NCI-H128 (cell line): ENCODE data around the gene AIG1.
"Not testable (repeated sequence)": the region's sequence is repeated elsewhere in the genome, so short reads cannot be mapped to it uniquely, and the experiment has no call there.

Experiments
- DNase-seq: peaks from one replicate; lab custom pipeline; 2025; ENCODE audit not compliant: unreplicated experiment; lab: John Stamatoyannopoulos, UW

Gene AIG1

GRCh38 chr6:143055891-143056290 lies 4.8 kb upstream of the AIG1 start:
- no peak for DNase-seq

- DNase-seq: no peak
These were observed 1.7 kb upstream of the AIG1 start for GRCh38 chr6:143058987-143059386.

DNA sequence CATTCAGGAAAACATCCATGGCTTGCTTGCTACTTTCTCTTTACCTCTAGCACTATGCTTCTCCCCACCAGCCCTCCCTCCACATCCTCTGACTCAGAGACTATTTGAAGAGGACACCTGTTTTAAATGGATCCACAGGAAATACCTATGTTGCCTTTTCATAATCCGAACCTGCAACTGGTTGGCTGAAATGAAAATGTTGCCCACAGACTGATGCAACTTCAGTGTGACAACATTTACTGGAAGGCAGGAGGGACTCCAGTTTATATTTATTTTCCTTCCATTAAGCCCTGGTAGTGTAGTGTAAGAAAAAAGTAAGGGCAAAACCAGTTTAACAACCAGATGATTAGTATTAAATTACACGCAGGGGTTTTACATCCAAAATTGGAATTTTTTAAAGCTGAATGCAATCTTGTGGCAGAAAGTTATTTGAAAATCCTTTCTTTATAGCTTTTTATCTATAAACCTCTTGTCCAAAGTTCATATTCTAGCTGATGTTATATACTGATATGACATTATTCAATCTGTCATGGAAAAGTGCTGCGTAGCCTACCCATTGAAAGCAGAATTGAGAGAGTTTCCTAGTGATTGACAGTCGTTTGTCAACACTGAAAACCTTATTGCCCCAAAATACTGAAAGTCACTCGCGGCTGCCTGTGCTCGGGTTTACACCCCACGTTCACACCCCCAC lies 881 bp upstream of the AIG1 start:
- DNase-seq: no peak

DNA sequence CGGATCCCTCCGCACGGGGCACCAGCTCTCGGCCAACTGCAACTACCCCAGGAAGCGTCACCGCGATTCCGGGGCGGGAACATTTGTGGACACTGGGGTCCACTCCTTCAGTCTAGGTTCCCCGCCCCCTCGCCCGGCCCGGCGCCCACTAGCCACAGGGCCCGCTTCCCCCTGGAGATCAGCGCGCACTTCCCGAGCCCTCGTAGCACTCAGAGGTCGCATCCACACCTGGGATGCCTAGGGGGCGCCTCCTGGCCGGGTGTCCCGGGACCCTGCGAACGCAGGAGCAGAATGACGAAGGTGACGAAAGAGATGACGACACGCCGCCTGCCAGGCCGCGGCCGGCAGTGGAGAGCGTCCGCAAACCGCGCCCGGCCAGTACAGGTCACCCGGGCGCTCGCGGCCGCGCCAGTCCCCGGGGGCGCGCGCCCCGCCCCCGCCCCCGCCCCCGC lies 309 bp upstream of the AIG1 start:
- peak; percentile 10 for DNase-seq

DNA sequence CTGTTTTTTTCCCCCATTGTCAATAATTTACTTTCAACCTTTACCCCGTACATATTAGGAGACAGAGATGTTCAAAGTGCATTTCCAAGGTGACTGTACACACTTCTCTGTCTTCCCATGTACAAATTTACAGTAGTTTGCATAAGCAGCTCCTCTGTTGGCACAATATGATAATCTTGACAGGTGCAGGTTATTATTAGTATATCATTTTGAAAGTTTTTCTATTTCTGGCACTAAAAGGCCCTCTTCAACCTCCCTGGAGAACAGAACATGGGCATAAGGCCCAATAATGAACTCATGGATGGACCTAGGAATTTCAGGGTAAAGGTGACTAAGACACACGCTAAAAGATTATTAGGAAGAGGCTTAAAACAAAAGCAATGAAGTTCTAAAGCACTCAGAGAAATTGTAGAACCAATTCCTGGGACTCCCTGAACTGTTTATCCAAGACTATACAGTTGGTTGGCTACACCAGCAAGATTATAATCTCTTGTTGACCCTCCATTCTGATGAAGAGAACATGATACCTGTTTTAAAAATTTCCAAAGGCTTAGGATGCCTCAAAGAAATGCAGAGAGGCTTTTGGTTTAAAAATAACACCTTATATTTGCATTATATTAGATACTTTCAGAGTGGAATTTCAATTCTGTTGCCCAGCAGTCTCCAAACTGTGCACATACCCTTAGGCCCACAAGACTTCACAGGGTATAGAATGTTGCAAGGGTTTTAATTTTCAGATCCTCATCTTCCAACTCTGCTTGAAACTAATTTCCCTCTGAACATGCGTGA lies 1.1 kb downstream of the AIG1 start:
- no peak for DNase-seq

GRCh38 chr6:143062551-143062950 lies 1.9 kb downstream of the AIG1 start:
- no peak for DNase-seq

DNA sequence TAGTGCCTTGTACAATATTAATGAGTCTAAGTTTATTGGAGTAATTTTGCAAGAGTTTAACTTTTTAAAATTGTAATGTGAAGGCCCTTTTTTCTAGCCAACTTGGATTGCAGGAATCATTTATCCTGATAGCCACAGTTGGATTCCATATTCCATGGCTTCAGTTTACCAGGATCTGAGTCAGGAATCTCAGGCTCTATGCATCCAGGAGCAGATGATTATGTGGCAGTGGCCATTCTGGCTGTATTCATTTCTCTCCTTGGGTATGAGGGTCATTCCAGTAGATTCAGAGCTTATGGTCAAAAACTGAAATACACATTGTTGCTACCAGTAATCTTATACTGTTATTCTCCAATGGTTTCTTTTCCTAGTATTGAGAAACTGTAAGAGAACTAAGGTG lies 2.9 kb downstream of the AIG1 start:
- no peak for DNase-seq

DNA sequence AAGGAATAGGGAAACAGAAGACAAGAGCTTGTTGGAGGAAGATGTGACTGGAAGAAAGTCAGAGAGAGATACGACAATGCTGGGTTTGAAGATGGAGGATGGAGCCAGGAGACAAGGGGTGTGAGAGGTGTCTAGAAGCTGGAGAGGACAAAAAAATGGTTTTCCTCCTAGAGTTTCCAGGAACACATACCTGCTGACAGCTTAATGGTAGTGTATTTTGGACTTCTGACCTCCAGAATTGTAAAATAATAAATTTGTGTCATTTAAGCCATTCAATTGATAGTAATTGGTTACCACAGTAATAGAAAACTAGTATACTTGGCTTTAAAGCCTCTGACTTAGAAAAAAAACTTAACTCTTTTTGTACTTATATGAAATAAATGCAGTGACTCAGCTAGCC lies 3.6 kb downstream of the AIG1 start:
- no peak for DNase-seq

- DNase-seq: no peak
These were observed 4.4 kb downstream of the AIG1 start for GRCh38 chr6:143064951-143065683.

GRCh38 chr6:143068001-143068400 lies 7.3 kb downstream of the AIG1 start:
- DNase-seq: no peak

DNA sequence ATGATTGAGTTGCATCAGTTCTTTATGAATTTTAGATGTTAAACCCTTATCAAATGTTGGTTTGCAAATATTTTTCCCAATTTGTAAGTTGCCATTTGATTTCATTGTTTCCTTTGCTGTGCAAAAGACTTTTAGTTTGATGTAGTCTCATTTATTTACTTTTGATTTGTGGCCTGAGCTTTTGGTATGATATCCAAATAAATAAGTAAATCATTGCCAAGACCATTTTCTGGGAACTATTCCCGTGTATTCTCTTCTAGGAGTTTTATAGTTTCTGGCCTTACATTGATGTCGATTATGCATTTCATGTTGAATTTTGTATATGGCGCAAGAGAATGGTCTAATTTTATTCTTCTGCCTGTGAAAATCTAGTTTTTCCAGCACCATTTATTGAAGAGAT lies 13.4 kb downstream of the AIG1 start:
- DNase-seq: no peak

DNA sequence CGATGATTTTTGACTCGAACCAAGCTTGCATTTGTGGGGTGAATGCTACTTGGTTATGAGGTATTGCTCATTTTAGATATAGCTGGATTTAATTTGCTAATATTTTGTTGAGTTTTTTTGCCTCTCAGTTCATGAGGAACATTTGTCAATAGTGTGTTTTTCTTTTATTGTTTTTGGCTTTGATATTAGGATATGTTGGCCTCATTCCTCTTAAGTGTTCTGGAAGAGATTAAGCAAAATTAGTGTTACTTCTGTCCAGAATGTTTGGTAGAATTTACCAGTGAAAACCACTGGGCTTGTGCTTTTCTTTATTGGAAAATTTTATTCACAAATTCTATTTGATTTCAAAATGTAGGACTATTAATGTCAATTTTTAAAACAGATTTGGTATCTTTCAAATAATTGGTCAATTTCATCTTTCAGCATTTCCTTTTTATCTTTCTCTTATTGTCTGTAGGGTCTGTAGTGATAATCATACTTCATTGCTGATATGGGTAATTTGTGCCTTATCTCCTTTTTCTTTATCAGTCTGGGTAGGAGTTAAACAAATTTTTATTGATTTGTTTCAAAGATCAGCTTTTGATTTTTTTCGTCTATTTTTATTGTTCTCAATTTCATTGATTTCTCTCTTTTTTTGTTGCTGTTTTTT lies 14.1 kb downstream of the AIG1 start:
- DNase-seq: no peak

DNA sequence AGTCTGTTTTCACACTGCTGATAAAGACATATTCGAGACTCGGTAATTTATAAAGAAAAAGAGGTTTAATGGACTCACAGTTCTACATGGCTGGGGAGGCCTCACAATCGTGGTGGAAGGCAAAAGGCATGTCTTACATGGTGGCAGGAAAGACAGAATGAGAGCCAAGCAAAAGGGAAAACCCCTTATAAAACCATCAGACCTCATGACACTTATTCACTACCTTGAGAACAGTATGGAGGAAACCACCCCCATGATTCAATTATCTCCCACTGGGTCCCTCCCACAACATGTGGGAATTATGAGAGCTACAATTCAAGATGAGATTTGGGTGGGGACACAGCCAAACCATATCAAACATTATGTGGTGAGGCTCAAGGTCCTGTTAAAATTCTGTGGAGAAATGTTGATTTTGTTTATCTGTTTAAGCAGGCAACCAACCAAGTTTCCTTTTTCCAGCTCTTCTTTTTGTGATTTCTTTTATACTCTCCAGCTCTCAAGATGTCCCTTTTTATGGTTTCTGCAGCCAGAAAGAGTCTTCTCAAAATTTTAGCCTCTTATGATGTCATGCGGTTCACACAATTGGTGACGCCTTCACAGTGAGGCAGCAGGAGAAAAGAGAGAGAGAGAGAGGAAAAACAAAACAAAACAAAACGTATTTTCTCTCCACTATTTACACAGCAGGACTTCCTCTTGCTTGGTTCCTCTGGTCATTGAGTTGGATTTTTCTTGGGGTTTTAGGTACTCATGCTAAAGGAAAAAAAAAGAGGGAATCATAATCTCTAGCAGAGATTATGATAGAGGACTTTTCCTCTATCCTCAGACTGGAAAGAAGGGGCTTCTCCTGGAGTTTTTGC lies 18.0 kb downstream of the AIG1 start:
- DNase-seq: no peak

DNA sequence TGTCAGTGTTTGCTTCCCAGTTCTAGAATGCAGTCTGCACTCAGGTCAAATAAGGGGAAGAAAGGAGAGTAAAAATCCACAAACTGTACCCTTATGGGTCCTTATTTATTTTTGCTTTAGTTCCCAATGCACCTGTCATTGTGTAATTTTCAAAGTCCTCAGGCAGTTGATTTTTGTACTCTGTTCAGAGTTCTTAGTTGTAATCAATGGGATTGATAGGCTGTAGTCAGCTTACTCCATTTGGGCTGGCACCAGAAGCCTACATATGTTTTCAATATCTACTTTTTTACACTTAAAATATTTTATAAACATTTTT lies 18.6 kb downstream of the AIG1 start:
- no peak for DNase-seq

DNA sequence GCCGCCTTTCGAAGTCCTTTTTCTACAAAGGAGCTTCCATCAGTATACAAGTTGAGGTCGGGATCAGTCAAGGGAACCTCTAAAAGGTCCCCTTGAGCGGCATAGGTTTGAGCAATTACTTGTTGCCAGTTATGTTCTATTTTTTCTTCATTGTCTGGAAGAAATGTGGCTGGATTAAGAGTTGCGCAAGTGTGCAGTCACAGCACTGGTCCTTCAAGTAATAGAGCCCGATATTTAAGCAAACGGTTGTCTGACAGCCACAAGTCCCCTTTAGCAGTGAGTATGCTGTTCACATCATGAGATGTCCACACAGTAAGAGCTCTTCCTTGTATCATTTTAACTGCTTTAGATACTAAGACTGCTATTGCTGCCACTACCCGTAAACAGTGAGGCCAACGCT lies 21.6 kb downstream of the AIG1 start:
- not testable (repeated sequence) for DNase-seq

- not testable (repeated sequence) for DNase-seq
These were observed 23.3 kb downstream of the AIG1 start for GRCh38 chr6:143084019-143084418.

DNA sequence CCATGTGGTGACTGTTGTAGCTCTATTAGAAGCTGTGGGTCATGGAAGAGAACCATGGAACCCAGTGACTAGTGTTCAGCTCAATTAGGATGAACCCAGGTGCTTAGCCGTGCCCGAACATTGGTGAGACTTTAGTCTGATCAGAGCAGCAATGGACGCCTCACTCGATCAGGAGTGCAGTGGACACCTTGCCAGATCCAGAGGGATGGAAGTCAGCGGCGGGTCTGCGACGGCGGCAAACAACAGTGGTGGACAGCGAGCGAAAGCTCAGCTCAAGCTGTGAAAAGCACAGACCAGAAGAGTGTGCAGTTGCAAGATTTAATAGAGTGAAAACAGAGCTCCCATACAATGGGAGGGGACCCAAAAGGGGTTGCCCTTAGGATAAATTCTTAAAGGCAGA lies 26.6 kb downstream of the AIG1 start:
- DNase-seq: not testable (repeated sequence)

DNA sequence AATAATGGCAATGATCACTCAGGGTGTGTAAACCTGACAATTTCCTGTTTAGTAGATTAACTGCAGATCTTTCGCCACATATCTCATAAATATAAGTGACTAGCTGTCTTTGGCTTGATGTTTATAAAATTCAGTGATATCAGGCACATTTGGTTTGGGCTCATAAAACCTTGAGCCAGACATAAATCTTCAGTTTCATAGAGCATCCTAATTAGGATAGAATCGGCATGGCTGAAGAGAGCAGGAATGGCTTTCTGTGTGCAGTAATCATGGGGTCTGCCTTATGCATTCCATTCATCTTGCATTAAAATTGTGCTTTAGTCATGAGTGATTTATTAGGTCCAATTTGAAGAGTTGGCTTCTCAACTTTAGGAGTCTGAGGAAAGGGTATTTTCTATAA lies 27.2 kb downstream of the AIG1 start:
- no peak for DNase-seq

- DNase-seq: no peak
These were observed 29.8 kb downstream of the AIG1 start for GRCh38 chr6:143090314-143091044.

- DNase-seq: no peak
These were observed 32.1 kb downstream of the AIG1 start for GRCh38 chr6:143092768-143093167.
